Measurements from ENCODE around the gene CCNA2.

The CCNA2 gene

DNA sequence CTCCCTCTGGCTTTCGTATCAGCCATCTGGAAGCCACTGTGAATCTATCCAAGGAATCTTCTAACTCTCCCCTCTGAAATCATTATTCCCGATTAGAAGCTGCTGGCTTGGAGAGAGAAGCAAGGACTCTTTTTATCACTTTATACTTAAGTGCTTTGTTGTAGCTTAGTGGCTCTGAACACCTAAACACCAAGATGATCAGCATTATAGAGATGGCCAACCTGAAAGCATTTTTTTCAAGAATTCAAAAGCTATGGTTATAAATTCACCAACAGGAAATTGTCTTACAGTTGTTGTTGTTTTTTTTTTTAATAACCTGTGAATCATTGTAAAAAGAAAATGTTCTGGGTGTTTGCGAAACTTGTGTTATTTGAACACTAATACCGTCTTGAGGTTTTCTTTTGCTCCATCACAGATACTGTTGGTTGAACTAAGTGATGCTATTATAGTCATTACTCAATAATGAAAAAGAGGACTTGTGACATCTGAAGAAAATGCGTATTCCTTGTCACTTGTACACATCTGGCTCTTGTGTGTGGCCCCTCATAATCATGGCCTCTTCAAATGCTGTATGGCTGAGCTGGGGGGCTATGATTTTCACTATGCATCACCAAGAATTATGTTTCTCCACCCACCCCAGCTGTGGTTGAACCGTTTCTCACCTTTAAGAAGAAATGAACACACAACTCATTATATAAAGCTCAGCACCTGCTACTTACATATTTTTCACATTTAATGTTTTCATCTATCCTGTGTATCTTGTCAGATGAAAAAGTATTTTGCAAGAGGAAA is 46.9 kb downstream of the CCNA2 start:
- TF ChIP-seq, protein P1, sequence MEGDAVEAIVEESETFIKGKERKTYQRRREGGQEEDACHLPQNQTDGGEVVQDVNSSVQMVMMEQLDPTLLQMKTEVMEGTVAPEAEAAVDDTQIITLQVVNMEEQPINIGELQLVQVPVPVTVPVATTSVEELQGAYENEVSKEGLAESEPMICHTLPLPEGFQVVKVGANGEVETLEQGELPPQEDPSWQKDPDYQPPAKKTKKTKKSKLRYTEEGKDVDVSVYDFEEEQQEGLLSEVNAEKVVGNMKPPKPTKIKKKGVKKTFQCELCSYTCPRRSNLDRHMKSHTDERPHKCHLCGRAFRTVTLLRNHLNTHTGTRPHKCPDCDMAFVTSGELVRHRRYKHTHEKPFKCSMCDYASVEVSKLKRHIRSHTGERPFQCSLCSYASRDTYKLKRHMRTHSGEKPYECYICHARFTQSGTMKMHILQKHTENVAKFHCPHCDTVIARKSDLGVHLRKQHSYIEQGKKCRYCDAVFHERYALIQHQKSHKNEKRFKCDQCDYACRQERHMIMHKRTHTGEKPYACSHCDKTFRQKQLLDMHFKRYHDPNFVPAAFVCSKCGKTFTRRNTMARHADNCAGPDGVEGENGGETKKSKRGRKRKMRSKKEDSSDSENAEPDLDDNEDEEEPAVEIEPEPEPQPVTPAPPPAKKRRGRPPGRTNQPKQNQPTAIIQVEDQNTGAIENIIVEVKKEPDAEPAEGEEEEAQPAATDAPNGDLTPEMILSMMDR (conservative IDR thresholded peaks at IDR 0.05): no peak
- no peak for TF ChIP-seq ZFX (IDR thresholded peaks at IDR 0.05)
- no peak overlapping the region for H3K27ac ChIP-seq

DNA sequence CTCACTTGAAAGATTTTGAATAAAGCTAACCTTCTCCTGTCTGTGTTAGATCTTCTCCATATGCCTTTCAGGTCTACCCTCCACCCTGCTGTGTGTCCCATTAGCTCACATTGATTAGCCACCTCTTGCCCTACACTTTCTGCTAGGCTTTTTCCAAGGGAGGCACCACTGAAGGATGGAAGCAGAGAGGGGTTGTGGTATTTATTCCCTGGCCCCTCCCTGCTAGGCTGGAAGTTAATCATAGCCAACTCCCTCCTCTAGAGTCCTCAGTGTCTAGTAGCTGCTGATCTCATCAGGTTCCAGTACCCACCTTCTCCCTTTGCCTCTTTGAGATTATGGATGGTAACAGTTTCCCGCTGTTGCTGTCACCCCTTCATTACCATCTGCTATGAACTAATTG is 49.8 kb downstream of the CCNA2 start:
- TF ChIP-seq ZFX (IDR thresholded peaks at IDR 0.05): no peak
- TF ChIP-seq, protein P1 (conservative IDR thresholded peaks at IDR 0.05): no peak

DNA sequence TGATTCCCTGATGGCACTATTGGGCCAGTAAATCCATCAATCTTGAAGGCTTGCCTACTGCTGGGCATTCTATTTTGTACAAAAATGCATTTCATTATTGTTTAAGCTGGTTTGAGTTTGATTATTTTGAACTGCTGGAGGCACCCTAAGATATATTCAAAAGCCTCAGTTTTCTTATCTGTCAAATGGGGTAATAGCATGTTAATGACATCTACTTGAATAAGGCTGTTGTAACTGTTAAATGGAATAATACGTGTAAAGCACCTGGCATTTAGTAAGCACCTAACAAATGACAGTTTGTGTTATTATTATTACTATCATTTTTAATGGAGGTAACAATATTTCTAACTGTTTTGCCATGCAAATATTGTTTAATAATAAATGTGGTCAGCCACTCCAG is 51.8 kb downstream of the CCNA2 start:
- H3K27ac ChIP-seq: no peak overlapping the region
- TF ChIP-seq, protein P1 (conservative IDR thresholded peaks at IDR 0.05): no peak
- TF ChIP-seq ZFX (IDR thresholded peaks at IDR 0.05): no peak

More for the DNA sequence above, 49.8 kb downstream of the CCNA2 start:
- H3K27ac ChIP-seq: no peak overlapping the region

DNA sequence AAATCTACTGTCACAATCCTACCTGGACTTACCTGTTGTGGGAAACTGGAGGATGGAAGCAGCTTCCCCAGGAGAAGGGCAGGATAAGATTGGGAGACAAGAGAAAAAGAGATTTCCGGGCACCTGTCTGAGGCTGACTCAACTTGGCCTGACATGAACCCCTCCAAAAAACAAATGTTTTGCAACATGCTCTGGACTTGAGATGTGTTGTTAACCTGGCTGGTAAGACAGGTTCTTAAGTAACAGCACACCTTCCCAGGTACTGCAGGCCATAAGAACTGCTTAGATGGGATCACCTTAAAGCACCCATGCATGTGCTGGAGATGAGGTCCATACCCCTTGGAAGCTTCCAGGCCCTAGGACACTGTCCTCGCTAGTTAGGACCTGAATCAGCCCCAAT is 54.3 kb downstream of the CCNA2 start:
- TF ChIP-seq, protein P1 (conservative IDR thresholded peaks at IDR 0.05): no peak
- no peak for TF ChIP-seq ZFX (IDR thresholded peaks at IDR 0.05)

DNA sequence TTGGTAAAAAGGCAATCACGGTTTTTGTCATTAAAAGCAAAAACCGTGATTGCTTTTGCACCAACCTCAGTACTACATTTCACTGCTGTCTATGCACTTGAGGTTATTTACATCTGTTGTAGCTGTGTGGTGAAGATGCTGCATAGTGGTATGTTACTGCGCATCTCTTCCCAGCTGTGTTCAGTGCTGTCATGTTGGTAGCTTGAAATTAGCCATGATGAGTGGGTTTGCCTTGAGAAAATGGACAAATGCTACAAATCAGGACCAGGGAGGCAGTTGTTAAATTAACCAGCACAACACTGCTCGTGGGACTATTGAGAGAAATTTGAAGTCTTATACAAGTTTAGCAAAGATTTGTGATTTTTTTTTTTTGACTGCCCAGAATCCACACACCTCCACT is 56.5 kb downstream of the CCNA2 start:
- H3K27ac ChIP-seq: no peak overlapping the region
- no peak for TF ChIP-seq ZFX (IDR thresholded peaks at IDR 0.05)
- TF ChIP-seq, protein P1 (conservative IDR thresholded peaks at IDR 0.05): no peak

More for the DNA sequence above, 54.3 kb downstream of the CCNA2 start:
- no peak overlapping the region for H3K27ac ChIP-seq

Measured in C4-2B (cell line).